ENCODE data around the gene TTLL7.

GRCh38 chr1:83961571-83962295 lies 37.2 kb downstream of the TTLL7 start:
- TF ChIP-seq, protein P1, sequence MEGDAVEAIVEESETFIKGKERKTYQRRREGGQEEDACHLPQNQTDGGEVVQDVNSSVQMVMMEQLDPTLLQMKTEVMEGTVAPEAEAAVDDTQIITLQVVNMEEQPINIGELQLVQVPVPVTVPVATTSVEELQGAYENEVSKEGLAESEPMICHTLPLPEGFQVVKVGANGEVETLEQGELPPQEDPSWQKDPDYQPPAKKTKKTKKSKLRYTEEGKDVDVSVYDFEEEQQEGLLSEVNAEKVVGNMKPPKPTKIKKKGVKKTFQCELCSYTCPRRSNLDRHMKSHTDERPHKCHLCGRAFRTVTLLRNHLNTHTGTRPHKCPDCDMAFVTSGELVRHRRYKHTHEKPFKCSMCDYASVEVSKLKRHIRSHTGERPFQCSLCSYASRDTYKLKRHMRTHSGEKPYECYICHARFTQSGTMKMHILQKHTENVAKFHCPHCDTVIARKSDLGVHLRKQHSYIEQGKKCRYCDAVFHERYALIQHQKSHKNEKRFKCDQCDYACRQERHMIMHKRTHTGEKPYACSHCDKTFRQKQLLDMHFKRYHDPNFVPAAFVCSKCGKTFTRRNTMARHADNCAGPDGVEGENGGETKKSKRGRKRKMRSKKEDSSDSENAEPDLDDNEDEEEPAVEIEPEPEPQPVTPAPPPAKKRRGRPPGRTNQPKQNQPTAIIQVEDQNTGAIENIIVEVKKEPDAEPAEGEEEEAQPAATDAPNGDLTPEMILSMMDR (IDR thresholded peaks at IDR 0.05; ENCODE audit: low read depth, low read length) = no peak
- TF ChIP-seq EZH2phosphoT487 (IDR thresholded peaks at IDR 0.05; ENCODE audit: low read depth) = no peak
